Prostate gland (tissue), 2 donors: Measurements from ENCODE around the gene C4orf50.

Experiments
- CTCF ChIP-seq, 4 experiments: fragments of 200-600 bp in 2 of 4; fragments of 450-650 bp in 2 of 4; sonication (generic) in 2 of 4; IDR thresholded peaks; 1 replicate in 3 of 4; 2 replicates in 1 of 4; pipeline ENCODE4 v1.5.1; 2016 to 2019; ENCODE audit warnings: antibody characterized with exemption in 4 of 4, mild to moderate bottlenecking in 2 of 4, moderate library complexity in 2 of 4
- POLR2A ChIP-seq: fragments of 450-650 bp; IDR thresholded peaks from one replicate; pipeline ENCODE4 v1.6.1; 2016; ENCODE audit warnings: antibody characterized with exemption, mild to moderate bottlenecking

GRCh38 chr4:5988086-5988845 is 30.0 kb downstream of the C4orf50 start:
- no peak for TF ChIP-seq CTCF (IDR thresholded peaks at IDR 0.05)
- no peak for TF ChIP-seq POLR2A
